H9 (cell line): ENCODE data around the gene SLC25A11. TPM values are rescaled to one million over a fixed set of nuclear protein-coding genes. Genes with fewer than 3 reads are reported as not detected.

ENCODE experiments used
- DNase-seq: peaks from one replicate; pipeline ENCODE4 v3.0.0-alpha.2; 2017
- H2AFZ ChIP-seq: one replicate; pipeline ENCODE4 v1.6.1; 2013; ENCODE audit warnings: mild to moderate bottlenecking, low read length, control low read depth, moderate library complexity
- H2AK5ac ChIP-seq: 2 replicates; pipeline ENCODE4 v1.6.1; 2013; ENCODE audit warnings: low read length, control low read depth, mixed read lengths; ENCODE audit not compliant: insufficient read length
- H2BK120ac ChIP-seq: one replicate; pipeline ENCODE4 v1.6.1; 2013; ENCODE audit warnings: low read depth, mild to moderate bottlenecking, low read length, control low read depth, inconsistent platforms; ENCODE audit not compliant: poor library complexity, severe bottlenecking
- H2BK12ac ChIP-seq: 2 replicates; pipeline ENCODE4 v1.6.1; 2013; ENCODE audit warnings: low read length, control low read depth, mixed read lengths, low read depth; ENCODE audit not compliant: insufficient read length
- H2BK15ac ChIP-seq: 2 replicates; pipeline ENCODE4 v1.6.1; 2013; ENCODE audit warnings: low read depth, low read length, control low read depth
- H2BK20ac ChIP-seq: one replicate; pipeline ENCODE4 v1.6.1; 2013; ENCODE audit warnings: low read depth, mild to moderate bottlenecking, low read length, control low read depth, inconsistent platforms; ENCODE audit not compliant: poor library complexity, severe bottlenecking
- H2BK5ac ChIP-seq: 2 replicates; pipeline ENCODE4 v1.6.1; 2013; ENCODE audit warnings: low read length, control low read depth, mixed read lengths; ENCODE audit not compliant: insufficient read length
- H3K14ac ChIP-seq: 2 replicates; pipeline ENCODE4 v1.6.1; 2013; ENCODE audit warnings: low read length, control low read depth; ENCODE audit not compliant: insufficient read depth
- H3K18ac ChIP-seq: 2 replicates; pipeline ENCODE4 v1.6.1; 2013; ENCODE audit warnings: low read depth, mild to moderate bottlenecking, mixed read lengths, low read length, control low read depth; ENCODE audit not compliant: insufficient read length
- H3K23ac ChIP-seq: 2 replicates; pipeline ENCODE4 v1.6.1; 2013; ENCODE audit warnings: low read length, control low read depth, mixed read lengths, low read depth; ENCODE audit not compliant: insufficient read length
- H3K23me2 ChIP-seq: 2 replicates; pipeline ENCODE4 v1.6.1; 2013; ENCODE audit warnings: low read depth, mild to moderate bottlenecking, mixed read lengths, low read length, control low read depth; ENCODE audit not compliant: insufficient read length, poor library complexity, severe bottlenecking
- H3K27ac ChIP-seq: 2 replicates; pipeline ENCODE4 v1.5.1; 2013; ENCODE audit warnings: low read length, control low read depth, mixed read lengths, low read depth; ENCODE audit not compliant: insufficient read length
- H3K27me3 ChIP-seq: 2 replicates; pipeline ENCODE4 v1.6.1; 2013; ENCODE audit warnings: low read length, control low read depth, inconsistent platforms; ENCODE audit not compliant: insufficient read depth
- H3K4ac ChIP-seq: 2 replicates; pipeline ENCODE4 v1.6.1; 2013; ENCODE audit warnings: low read depth, mild to moderate bottlenecking, control low read depth, inconsistent platforms, low read length, moderate library complexity
- H3K4me1 ChIP-seq: 2 replicates; pipeline ENCODE4 v1.6.1; 2013; ENCODE audit warnings: low read length, control low read depth, inconsistent platforms; ENCODE audit not compliant: insufficient read depth
- H3K4me2 ChIP-seq: 2 replicates; pipeline ENCODE4 v1.6.1; 2013; ENCODE audit warnings: low read length, control low read depth, mixed read lengths; ENCODE audit not compliant: insufficient read length, insufficient read depth
- H3K56ac ChIP-seq: 2 replicates; pipeline ENCODE4 v1.6.1; 2013; ENCODE audit warnings: low read depth, mild to moderate bottlenecking, mixed read lengths, low read length, control low read depth; ENCODE audit not compliant: insufficient read length
- H3K79me1 ChIP-seq: 2 replicates; pipeline ENCODE4 v1.6.1; 2013; ENCODE audit warnings: low read depth, mild to moderate bottlenecking, moderate library complexity, low read length, control low read depth, inconsistent platforms; ENCODE audit not compliant: insufficient read depth, poor library complexity, severe bottlenecking
- H3K79me2 ChIP-seq: 2 replicates; pipeline ENCODE4 v1.6.1; 2013; ENCODE audit warnings: low read length, control low read depth, inconsistent platforms; ENCODE audit not compliant: insufficient read depth
- H3K9ac ChIP-seq: 2 replicates; pipeline ENCODE4 v1.6.1; 2013; ENCODE audit warnings: low read length, control low read depth, mixed read lengths; ENCODE audit not compliant: insufficient read length; ENCODE audit errors: extremely low read depth
- H3K9me3 ChIP-seq: one replicate; pipeline ENCODE4 v1.6.1; 2013; ENCODE audit warnings: low read depth, low read length, inconsistent platforms; ENCODE audit not compliant: control insufficient read depth
- H3T11ph ChIP-seq: one replicate; pipeline ENCODE4 v1.6.1; 2013; ENCODE audit warnings: mild to moderate bottlenecking, low read length, control low read depth, inconsistent platforms
- H4K20me1 ChIP-seq: one replicate; pipeline ENCODE4 v1.6.1; 2013; ENCODE audit not compliant: control insufficient read depth, insufficient read length, insufficient read depth
- H4K5ac ChIP-seq: 2 replicates; pipeline ENCODE4 v1.6.1; 2013; ENCODE audit warnings: low read depth, mild to moderate bottlenecking, mixed read lengths, low read length, control low read depth; ENCODE audit not compliant: insufficient read length
- H4K8ac ChIP-seq: replicated peaks from 2 replicates; pipeline ENCODE4 v1.6.1; 2013; ENCODE audit warnings: low read length, control low read depth, mixed read lengths, low read depth; ENCODE audit not compliant: insufficient read length
- H4K91ac ChIP-seq: 2 replicates; pipeline ENCODE4 v1.6.1; 2013; ENCODE audit warnings: low read depth, mild to moderate bottlenecking, moderate library complexity, mixed read lengths, low read length, control low read depth; ENCODE audit not compliant: insufficient read length
- H3K27ac Mint-ChIP-seq, 3 experiments: 2 replicates in 2 of 3; 3 replicates in 1 of 3; pipeline ENCODE4 v1.8.0; 2020 to 2021; ENCODE audit warnings: mixed read lengths in 3 of 3, mild to moderate bottlenecking in 1 of 3, moderate library complexity in 1 of 3
- H3K27me3 Mint-ChIP-seq: 2 replicates; pipeline ENCODE4 v1.8.0; 2021; ENCODE audit warnings: low read depth, mild to moderate bottlenecking, moderate library complexity, mixed read lengths
- H3K36me3 Mint-ChIP-seq, 3 experiments: 2 replicates in 2 of 3; 3 replicates in 1 of 3; pipeline ENCODE4 v1.8.0; 2020 to 2021; ENCODE audit warnings: low read depth in 3 of 3, mixed read lengths in 3 of 3; ENCODE audit not compliant: insufficient read depth in 1 of 3
- H3K4me1 Mint-ChIP-seq, 2 experiments: 2 replicates each; pipeline ENCODE4 v1.8.0; 2020; ENCODE audit warnings: mixed read lengths in 2 of 2
- H3K4me3 Mint-ChIP-seq, 2 experiments: 2 replicates in 1 of 2; 3 replicates in 1 of 2; pipeline ENCODE4 v1.8.0; 2020 to 2021; ENCODE audit warnings: mild to moderate bottlenecking in 2 of 2, mixed read lengths in 2 of 2, moderate library complexity in 1 of 2
- H3K9me3 Mint-ChIP-seq, 2 experiments: 2 replicates in 1 of 2; 3 replicates in 1 of 2; pipeline ENCODE4 v1.8.0; 2020; ENCODE audit warnings: mild to moderate bottlenecking in 2 of 2, mixed read lengths in 2 of 2, moderate library complexity in 1 of 2
- WGBS: extraction: QIAGEN DNeasy Blood & Tissue Kit; methylation state at CpG from one replicate; pipeline ENCODE4 v1.1.7; 2013; ENCODE audit warnings: missing lambda C conversion rate, low lambda C conversion rate, mixed read lengths; ENCODE audit not compliant: insufficient read length; ENCODE audit errors: extremely low coverage; 5-methylcytosine and 5-hydroxymethylcytosine counted together
- total RNA-seq: library from RNA; stranded (reverse); gene quantifications from 2 replicates; pipeline ENCODE4 v1.2.1, GENCODE V29; 2021
- TF ChIP-seq, protein P1 (sequence below): fragments of 200-600 bp; sonication (generic); conservative IDR thresholded peaks from 3 replicates; pipeline ENCODE4 v1.8.0; 2021; ENCODE audit warnings: antibody characterized with exemption, mild to moderate bottlenecking

The SLC25A11 gene
- total RNA-seq, 1 experiment from 2014 or later, result 74.9 TPM

DNA sequence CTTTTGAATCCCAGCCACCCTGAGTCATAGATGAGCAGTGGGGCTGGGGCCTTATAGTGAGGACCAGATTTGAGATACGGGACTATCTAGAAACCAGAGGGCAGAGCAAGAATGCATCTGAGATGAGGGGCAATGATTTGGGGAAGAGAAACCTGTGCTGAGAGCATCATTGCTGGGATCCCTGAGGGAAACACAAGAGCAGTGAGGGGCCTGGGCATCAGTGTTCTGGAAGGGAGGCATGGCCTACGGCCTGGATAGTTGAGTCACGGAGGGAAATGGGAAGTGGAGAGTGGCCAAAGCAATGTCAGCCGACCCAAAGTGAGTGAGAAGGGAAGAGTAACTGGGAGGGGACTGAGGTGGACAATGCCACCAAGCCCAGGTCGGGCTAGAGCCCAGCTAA, 42.5 kb upstream of the SLC25A11 start:
- Histone ChIP-seq H4K91ac (no peak overlapping the region), H3K4ac (no peak overlapping the region), H4K20me1 (no peaks in the 10 kb centered on the region), H4K5ac (no peak overlapping the region), H3K9me3 (no peaks in the 10 kb centered on the region), H2BK12ac (no peak overlapping the region), H3K56ac (no peak overlapping the region), H3K27ac (no peak overlapping the region), H2BK15ac (no peak overlapping the region), H2BK120ac (no peak overlapping the region), H3K14ac (no peak overlapping the region), H3K9ac (no peak overlapping the region), H2BK20ac (no peak overlapping the region), H3K23me2 (peaks cover 7% of the 10 kb centered on the region), H3T11ph (no peak overlapping the region), H3K4me1 (peaks cover 4% of the 10 kb centered on the region; the same call in 1 of the 2 replicates), H3K79me2 (no peaks in the 10 kb centered on the region), H3K4me2 (no peak overlapping the region), H3K23ac (no peak overlapping the region), H3K79me1 (no peaks in the 10 kb centered on the region), H4K8ac (no peak overlapping the region), H2AK5ac (no peak overlapping the region), H2AFZ (no peak overlapping the region), H3K18ac (no peak overlapping the region), H3K27me3 (peaks cover 12% of the 10 kb centered on the region; the same call in 1 of the 2 replicates), H2BK5ac (no peak overlapping the region)
- WGBS, result no CpG with 5 or more reads among the region's 5 CpGs
- Mint-ChIP-seq H3K9me3 (no peaks in the 10 kb centered on the region), H3K27me3 (peaks cover 71% of the 10 kb centered on the region), H3K4me3 (no peak overlapping the region), H3K4me1 (peaks cover 15 to 16% of the 10 kb centered on the region in 2 experiments), H3K36me3 (peaks cover 0 to 26% (median 4%) of the 10 kb centered on the region in 3 experiments; a peak in 3 of 7 replicates), H3K27ac (peak overlapping the region in 1 of 3 experiments; percentile 32; a peak in 1 of 7 replicates)
- TF ChIP-seq, protein P1, sequence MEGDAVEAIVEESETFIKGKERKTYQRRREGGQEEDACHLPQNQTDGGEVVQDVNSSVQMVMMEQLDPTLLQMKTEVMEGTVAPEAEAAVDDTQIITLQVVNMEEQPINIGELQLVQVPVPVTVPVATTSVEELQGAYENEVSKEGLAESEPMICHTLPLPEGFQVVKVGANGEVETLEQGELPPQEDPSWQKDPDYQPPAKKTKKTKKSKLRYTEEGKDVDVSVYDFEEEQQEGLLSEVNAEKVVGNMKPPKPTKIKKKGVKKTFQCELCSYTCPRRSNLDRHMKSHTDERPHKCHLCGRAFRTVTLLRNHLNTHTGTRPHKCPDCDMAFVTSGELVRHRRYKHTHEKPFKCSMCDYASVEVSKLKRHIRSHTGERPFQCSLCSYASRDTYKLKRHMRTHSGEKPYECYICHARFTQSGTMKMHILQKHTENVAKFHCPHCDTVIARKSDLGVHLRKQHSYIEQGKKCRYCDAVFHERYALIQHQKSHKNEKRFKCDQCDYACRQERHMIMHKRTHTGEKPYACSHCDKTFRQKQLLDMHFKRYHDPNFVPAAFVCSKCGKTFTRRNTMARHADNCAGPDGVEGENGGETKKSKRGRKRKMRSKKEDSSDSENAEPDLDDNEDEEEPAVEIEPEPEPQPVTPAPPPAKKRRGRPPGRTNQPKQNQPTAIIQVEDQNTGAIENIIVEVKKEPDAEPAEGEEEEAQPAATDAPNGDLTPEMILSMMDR, result no peak
- DNase-seq, result no peak
